Measurements from ENCODE around the gene SGPL1. TPM values are rescaled to one million over a fixed set of nuclear protein-coding genes. Genes with fewer than 3 reads are reported as not detected.

The SGPL1 gene
- total RNA-seq, 1 experiment from 2014 or later: 69.4 TPM

DNA sequence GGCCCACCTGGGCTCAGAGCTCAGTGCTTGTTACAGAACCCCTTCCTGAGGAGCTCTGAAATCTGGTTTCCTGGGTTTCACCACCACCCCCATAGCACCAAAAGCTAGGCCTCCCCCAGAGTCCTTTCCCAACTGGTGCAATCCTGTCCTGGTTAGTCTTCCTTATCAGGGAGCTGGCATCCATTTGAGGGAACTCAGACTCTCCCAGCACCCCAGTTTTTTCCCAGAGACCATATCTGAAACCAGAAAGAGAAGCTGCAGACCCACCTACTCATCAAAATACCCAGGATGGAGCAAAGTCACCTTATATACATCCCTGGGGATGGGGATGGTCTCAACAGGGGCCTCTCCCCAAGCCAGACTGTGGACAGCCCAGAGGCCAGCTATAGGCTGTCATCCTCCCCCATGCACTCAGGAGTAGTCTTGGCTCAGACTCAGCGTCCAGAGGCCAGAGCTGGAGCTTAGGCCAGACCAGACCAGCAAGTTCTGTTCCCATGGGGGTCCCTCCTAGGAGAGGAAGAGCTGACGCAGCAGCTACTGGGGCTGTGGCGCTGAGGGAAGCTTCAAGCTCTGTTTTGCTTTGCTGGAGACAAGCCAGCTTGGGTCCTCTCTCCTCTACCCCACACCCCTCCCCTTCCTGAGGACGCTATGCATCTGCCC is 33.5 kb upstream of the SGPL1 start:
- peaks cover 0 to 29% of the 10 kb centered on the region in 2 experiments; a peak in 2 of 4 replicates for H3K4me1 ChIP-seq (ENCODE audit: control insufficient read depth in 1 of 2, insufficient read depth in 2 of 2, low read length in 2 of 2)
- BruUV-seq (replicated peaks): no TSS peak
- no peak overlapping the region for H3K9ac ChIP-seq (ENCODE audit: low read length)
- RAD21 ChIA-PET (ENCODE audit: low non-redundant PET in 1 of 2, low total read pairs in 2 of 2, uncharacterized antibody in 2 of 2, unreplicated experiment in 2 of 2): no interaction called here
- H4K20me1 ChIP-seq (ENCODE audit: insufficient read depth): no peaks in the 10 kb centered on the region
- H3K27ac ChIP-seq (ENCODE audit: low read depth, low read length): no peak overlapping the region
- intact Hi-C loops (cut with micrococcal nuclease): no loop called here
- H3K4me2 ChIP-seq (ENCODE audit: low read length): no peak overlapping the region
- TF ChIP-seq SP1 (IDR thresholded peaks at IDR 0.05; ENCODE audit: low read depth): no peak
- TF ChIP-seq, protein P1, sequence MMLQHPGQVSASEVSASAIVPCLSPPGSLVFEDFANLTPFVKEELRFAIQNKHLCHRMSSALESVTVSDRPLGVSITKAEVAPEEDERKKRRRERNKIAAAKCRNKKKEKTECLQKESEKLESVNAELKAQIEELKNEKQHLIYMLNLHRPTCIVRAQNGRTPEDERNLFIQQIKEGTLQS (IDR thresholded peaks at IDR 0.05): no peak
- TF ChIP-seq, protein P2, sequence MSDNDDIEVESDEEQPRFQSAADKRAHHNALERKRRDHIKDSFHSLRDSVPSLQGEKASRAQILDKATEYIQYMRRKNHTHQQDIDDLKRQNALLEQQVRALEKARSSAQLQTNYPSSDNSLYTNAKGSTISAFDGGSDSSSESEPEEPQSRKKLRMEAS (IDR thresholded peaks at IDR 0.05): no peak
- no peak for TF ChIP-seq ZNF274 (IDR thresholded peaks at IDR 0.05; ENCODE audit: low read depth, low read length)
- TF ChIP-seq POLR2A (IDR thresholded peaks at IDR 0.05; ENCODE audit: borderline replicate concordance, extremely low read depth, insufficient read depth, insufficient read length): no peak
- TF ChIP-seq YY1 (IDR thresholded peaks at IDR 0.05; ENCODE audit: extremely low read depth, insufficient replicate concordance, low read depth, low read length): no peak
- no peak for TF ChIP-seq CEBPB (IDR thresholded peaks at IDR 0.05; ENCODE audit: low read depth)
- TF ChIP-seq EZH2 (IDR thresholded peaks at IDR 0.05): no peak
- no peak for TF ChIP-seq ELF1 (IDR thresholded peaks at IDR 0.05; ENCODE audit: borderline replicate concordance, low read depth)
- TF ChIP-seq RAD21 (IDR thresholded peaks at IDR 0.05; ENCODE audit: low read depth): no peak
- no peak for TF ChIP-seq JUND (IDR thresholded peaks at IDR 0.05)
- TF ChIP-seq, protein P3, sequence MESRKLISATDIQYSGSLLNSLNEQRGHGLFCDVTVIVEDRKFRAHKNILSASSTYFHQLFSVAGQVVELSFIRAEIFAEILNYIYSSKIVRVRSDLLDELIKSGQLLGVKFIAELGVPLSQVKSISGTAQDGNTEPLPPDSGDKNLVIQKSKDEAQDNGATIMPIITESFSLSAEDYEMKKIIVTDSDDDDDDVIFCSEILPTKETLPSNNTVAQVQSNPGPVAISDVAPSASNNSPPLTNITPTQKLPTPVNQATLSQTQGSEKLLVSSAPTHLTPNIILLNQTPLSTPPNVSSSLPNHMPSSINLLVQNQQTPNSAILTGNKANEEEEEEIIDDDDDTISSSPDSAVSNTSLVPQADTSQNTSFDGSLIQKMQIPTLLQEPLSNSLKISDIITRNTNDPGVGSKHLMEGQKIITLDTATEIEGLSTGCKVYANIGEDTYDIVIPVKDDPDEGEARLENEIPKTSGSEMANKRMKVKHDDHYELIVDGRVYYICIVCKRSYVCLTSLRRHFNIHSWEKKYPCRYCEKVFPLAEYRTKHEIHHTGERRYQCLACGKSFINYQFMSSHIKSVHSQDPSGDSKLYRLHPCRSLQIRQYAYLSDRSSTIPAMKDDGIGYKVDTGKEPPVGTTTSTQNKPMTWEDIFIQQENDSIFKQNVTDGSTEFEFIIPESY (IDR thresholded peaks at IDR 0.05; ENCODE audit: extremely low read depth, insufficient replicate concordance, low read length): no peak
- no peak for TF ChIP-seq EZH2phosphoT487 (IDR thresholded peaks at IDR 0.05; ENCODE audit: borderline replicate concordance)
- TF ChIP-seq EGR1 (IDR thresholded peaks at IDR 0.05; ENCODE audit: low read depth): no peak
- TF ChIP-seq, protein P4, sequence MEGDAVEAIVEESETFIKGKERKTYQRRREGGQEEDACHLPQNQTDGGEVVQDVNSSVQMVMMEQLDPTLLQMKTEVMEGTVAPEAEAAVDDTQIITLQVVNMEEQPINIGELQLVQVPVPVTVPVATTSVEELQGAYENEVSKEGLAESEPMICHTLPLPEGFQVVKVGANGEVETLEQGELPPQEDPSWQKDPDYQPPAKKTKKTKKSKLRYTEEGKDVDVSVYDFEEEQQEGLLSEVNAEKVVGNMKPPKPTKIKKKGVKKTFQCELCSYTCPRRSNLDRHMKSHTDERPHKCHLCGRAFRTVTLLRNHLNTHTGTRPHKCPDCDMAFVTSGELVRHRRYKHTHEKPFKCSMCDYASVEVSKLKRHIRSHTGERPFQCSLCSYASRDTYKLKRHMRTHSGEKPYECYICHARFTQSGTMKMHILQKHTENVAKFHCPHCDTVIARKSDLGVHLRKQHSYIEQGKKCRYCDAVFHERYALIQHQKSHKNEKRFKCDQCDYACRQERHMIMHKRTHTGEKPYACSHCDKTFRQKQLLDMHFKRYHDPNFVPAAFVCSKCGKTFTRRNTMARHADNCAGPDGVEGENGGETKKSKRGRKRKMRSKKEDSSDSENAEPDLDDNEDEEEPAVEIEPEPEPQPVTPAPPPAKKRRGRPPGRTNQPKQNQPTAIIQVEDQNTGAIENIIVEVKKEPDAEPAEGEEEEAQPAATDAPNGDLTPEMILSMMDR (IDR thresholded peaks at IDR 0.05 in 2 of 3, conservative IDR thresholded peaks at IDR 0.05 in 1 of 3; ENCODE audit: borderline replicate concordance in 1 of 3, insufficient read depth in 1 of 3, low read depth in 2 of 3, low read length in 2 of 3): no peak
- TF ChIP-seq SRF (IDR thresholded peaks at IDR 0.05; ENCODE audit: low read depth): no peak
- TF ChIP-seq TCF7L2 (IDR thresholded peaks at IDR 0.05; ENCODE audit: borderline replicate concordance, extremely low read depth, insufficient read depth, insufficient read length): no peak
- TF ChIP-seq ZFX (IDR thresholded peaks at IDR 0.05): no peak
- no peak for TF ChIP-seq FOSL1 (IDR thresholded peaks at IDR 0.05; ENCODE audit: low read depth)
- no peak for TF ChIP-seq POLR2AphosphoS5 (IDR thresholded peaks at IDR 0.05; ENCODE audit: low read depth, low read length)
- no peaks in the 10 kb centered on the region for H3K27me3 ChIP-seq (ENCODE audit: insufficient read depth, low read length)
- H3K9me2 ChIP-seq (ENCODE audit: insufficient read depth): no peaks in the 10 kb centered on the region
- no peaks in the 10 kb centered on the region for H3K9me3 ChIP-seq (ENCODE audit: control insufficient read depth in 1 of 2, insufficient read depth in 1 of 2, low read depth in 1 of 2, low read length in 2 of 2)
- H3K79me2 ChIP-seq (ENCODE audit: insufficient read depth, low read length): no peaks in the 10 kb centered on the region
- POLR2A ChIA-PET: no interaction called here
- H3K4me3 ChIP-seq (replicated peaks in 1 of 2; ENCODE audit: low read depth in 1 of 2, low read length in 2 of 2): no peak overlapping the region
- no peaks in the 10 kb centered on the region for H3K36me3 ChIP-seq (ENCODE audit: control insufficient read depth in 1 of 2, insufficient read depth in 2 of 2, low read length in 2 of 2)
- H2AFZ ChIP-seq (ENCODE audit: low read depth, low read length, poor library complexity, severe bottlenecking): no peak overlapping the region
- no peak for DNase-seq (ENCODE audit: low read depth, low spot score)
- ATAC-seq: no peak
- CTCF ChIA-PET: no interaction called here

All from HCT116 (cell line).